ENCODE measurements around the gene HS6ST1.

DNA sequence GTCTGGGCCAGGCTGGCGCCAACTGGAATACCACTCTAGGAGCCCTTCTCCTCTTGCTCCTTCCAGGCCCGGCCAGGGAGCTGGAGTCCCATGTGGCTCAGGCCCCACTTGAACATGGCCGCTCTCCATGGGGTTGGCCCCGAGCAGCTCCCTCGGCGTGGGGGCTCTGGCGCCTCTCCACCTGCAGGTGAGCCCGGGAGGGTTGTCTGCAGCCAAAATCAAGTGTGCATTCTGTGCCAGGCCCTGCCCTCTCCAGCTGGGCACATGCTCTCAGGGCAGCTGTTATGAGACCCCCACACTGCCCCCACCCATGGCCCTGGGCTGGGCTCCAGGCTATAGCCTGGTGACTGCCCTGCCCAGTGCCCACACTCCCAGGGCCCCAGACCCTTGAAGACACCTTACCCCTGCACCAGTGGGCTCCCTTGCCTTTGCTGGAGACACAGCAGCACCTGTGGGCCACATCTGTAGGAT lies 45.8 kb upstream of the HS6ST1 start:
- TF ChIP-seq, protein P1, sequence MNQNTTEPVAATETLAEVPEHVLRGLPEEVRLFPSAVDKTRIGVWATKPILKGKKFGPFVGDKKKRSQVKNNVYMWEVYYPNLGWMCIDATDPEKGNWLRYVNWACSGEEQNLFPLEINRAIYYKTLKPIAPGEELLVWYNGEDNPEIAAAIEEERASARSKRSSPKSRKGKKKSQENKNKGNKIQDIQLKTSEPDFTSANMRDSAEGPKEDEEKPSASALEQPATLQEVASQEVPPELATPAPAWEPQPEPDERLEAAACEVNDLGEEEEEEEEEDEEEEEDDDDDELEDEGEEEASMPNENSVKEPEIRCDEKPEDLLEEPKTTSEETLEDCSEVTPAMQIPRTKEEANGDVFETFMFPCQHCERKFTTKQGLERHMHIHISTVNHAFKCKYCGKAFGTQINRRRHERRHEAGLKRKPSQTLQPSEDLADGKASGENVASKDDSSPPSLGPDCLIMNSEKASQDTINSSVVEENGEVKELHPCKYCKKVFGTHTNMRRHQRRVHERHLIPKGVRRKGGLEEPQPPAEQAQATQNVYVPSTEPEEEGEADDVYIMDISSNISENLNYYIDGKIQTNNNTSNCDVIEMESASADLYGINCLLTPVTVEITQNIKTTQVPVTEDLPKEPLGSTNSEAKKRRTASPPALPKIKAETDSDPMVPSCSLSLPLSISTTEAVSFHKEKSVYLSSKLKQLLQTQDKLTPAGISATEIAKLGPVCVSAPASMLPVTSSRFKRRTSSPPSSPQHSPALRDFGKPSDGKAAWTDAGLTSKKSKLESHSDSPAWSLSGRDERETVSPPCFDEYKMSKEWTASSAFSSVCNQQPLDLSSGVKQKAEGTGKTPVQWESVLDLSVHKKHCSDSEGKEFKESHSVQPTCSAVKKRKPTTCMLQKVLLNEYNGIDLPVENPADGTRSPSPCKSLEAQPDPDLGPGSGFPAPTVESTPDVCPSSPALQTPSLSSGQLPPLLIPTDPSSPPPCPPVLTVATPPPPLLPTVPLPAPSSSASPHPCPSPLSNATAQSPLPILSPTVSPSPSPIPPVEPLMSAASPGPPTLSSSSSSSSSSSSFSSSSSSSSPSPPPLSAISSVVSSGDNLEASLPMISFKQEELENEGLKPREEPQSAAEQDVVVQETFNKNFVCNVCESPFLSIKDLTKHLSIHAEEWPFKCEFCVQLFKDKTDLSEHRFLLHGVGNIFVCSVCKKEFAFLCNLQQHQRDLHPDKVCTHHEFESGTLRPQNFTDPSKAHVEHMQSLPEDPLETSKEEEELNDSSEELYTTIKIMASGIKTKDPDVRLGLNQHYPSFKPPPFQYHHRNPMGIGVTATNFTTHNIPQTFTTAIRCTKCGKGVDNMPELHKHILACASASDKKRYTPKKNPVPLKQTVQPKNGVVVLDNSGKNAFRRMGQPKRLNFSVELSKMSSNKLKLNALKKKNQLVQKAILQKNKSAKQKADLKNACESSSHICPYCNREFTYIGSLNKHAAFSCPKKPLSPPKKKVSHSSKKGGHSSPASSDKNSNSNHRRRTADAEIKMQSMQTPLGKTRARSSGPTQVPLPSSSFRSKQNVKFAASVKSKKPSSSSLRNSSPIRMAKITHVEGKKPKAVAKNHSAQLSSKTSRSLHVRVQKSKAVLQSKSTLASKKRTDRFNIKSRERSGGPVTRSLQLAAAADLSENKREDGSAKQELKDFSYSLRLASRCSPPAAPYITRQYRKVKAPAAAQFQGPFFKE (tag by site-specific recombination; IDR thresholded peaks at IDR 0.05; ENCODE audit: borderline replicate concordance), result no peak
- TF ChIP-seq ZNF146 (tag by site-specific recombination; IDR thresholded peaks at IDR 0.05), result no peak
